K562 treated with DMSO at 1 percent for 4 hours (cell line): ENCODE results near the gene KRTAP10-8. TPM values are rescaled to one million over a fixed set of nuclear protein-coding genes. Genes with fewer than 3 reads are reported as not detected.

Source experiments
- total RNA-seq: library from RNA; unstranded; fragments of 300-600 nt; gene quantifications from 2 replicates; pipeline ENCODE4 v1.2.3, GENCODE V29; 2022; ENCODE audit not compliant: insufficient read depth

The KRTAP10-8 gene
- total RNA-seq, result not detected in 2 replicates

GRCh38 chr21:44612029-44612486 is at the start of gene KRTAP10-8:
TSS of gene KRTAP10-8 (plus strand) at chr21:44612079. CDS start at chr21:44612101, 22 bp downstream.

DNA sequence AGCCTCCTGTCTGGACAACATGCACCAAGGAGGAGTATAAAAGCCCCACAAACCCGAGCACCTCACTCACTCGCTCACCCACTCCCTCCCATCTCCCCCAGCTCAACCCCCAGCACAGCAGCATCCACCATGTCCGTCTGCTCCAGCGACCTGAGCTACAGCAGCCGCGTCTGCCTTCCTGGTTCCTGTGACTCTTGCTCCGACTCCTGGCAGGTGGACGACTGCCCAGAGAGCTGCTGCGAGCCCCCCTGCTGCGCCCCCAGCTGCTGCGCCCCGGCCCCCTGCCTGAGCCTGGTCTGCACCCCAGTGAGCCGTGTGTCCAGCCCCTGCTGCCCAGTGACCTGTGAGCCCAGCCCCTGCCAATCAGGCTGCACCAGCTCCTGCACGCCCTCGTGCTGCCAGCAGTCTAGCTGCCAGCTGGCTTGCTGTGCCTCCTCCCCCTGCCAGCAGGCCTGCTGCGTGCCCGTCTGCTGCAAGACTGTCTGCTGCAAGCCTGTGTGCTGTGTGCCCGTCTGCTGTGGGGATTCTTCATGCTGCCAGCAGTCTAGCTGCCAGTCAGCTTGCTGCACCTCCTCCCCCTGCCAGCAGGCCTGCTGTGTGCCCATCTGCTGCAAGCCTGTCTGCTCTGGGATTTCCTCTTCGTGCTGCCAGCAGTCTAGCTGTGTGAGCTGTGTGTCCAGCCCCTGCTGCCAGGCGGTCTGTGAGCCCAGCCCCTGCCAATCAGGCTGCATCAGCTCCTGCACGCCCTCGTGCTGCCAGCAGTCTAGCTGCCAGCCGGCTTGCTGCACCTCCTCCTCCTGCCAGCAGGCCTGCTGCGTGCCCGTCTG is 38.0 kb upstream of the KRTAP10-8 start, which contains the start of gene KRTAP10-4:
Gene KRTAP10-4 (plus strand): TSS at position 100 of the 827 bp plus-strand sequence. CDS start 30 bp downstream, at position 130.

DNA sequence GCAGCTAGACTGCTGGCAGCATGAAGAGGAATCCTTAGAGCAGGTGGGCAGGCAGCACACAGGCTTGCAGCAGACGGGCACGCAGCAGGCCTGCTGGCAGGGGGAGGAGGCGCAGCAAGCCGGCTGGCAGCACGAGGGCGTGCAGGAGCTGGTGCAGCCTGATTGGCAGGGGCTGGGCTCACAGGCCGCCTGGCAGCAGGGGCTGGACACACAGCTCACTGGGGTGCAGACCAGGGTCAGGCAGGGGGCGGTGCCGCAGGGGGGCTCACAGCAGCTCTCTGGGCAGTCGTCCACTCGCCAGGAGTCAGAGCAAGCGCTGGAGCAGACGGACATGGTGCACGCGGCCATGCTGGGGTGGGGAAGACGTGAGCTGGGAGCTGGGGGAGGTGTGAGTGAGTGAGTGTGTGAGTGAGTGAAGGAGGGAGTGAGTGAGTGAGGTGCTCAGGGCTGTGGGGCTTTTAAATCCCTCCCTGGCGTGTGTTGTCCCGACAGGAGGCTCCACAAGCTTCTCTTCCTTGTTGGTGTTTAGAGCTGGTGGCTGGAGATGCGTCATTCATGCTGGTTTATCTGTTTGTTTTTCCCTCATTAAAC is 31.6 kb upstream of the KRTAP10-8 start, which contains the start of gene KRTAP10-5:
Gene KRTAP10-5 (minus strand): TSS at position 374 of the 591 bp plus-strand sequence. CDS start 26 bp downstream, at position 348.

DNA sequence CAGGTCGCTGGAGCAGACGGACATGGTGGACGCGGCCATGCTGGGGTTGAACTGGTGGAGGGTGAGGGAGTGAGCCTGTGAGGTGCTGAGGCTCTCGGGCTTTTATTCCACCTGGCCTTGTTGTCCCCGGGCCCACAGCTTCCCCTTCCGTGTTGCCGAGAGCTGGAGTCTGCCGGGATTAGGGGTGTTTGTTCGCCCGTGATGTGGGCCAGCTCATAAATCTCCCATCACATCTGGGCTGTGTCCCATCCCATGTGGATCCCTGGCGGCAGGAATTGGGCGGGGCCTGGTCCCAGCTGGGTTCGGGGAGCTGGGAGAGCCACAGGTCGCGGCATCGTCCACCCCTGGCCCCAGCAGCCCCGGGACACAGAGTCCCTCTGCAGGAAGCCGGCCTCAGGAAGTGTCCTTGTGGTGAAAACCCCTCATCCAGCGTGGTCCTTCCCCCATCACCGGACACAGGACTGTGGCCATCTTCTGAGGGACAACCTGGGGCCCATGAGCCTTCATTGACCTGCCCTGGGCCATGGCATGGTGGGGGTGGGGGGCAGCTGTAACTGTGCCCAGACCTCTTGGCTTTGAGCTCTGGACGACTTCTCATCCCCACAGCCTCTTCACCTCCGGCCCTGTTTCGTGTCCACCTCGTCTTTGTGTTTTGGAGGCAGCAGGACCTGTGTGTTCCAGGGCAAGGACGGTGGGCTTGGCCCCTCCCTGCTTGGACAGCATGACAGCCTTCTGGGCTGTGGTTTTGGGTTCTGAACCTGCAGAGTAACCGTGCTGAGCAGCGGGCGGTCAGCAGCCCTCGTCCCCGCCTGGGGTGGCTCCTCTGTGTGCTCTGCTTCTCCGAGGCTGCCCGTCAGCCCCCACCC is 19.2 kb upstream of the KRTAP10-8 start, which contains the start of gene KRTAP10-6:
Gene KRTAP10-6 (minus strand): TSS at position 60 of the 866 bp plus-strand sequence. CDS start 21 bp downstream, at position 39.

GRCh38 chr21:44600118-44600978 is 11.5 kb upstream of the KRTAP10-8 start, which contains the start of gene KRTAP10-7:
TSS of gene KRTAP10-7 (plus strand) at chr21:44600597. CDS start at chr21:44600622, 25 bp downstream.

GRCh38 chr21:44626673-44627143 is 14.8 kb downstream of the KRTAP10-8 start, which contains the start of gene KRTAP10-9:
TSS of gene KRTAP10-9 (plus strand) at chr21:44627093. CDS start at chr21:44627172, 79 bp downstream.

DNA sequence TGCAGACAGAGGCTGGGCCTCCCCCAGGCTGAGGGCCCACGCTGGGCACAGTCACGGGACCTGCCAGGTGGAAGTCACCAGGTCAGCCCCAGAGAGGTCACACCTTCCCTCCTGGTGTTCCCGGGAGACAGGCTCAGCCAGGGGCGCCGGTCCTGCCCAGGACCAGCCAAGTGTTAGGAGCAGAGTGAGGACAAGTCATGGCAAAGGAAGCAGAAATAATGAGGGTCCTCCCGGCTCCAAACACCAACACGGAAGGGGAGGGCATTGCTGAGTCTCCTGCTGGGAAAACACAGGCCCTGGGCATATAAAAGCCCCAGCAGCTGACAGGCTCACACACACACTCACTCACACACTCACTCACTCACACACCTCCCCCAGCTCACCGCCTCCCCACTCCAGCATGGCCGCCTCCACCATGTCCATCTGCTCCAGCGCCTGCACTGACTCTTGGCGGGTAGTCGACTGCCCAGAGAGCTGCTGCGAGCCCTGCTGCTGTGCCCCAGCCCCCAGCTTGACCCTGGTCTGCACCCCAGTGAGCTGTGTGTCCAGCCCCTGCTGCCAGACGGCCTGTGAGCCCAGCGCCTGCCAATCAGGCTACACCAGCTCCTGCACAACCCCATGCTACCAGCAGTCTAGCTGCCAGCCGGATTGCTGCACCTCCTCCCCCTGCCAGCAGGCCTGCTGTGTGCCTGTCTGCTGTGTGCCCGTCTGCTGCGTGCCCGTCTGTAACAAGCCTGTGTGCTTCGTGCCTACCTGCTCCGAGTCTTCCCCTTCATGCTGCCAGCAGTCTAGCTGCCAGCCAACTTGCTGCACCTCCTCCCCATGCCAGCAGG is 25.4 kb downstream of the KRTAP10-8 start, which contains the start of gene KRTAP10-10:
Gene KRTAP10-10 (plus strand): TSS at position 339 of the 833 bp plus-strand sequence. CDS start 62 bp downstream, at position 401.

DNA sequence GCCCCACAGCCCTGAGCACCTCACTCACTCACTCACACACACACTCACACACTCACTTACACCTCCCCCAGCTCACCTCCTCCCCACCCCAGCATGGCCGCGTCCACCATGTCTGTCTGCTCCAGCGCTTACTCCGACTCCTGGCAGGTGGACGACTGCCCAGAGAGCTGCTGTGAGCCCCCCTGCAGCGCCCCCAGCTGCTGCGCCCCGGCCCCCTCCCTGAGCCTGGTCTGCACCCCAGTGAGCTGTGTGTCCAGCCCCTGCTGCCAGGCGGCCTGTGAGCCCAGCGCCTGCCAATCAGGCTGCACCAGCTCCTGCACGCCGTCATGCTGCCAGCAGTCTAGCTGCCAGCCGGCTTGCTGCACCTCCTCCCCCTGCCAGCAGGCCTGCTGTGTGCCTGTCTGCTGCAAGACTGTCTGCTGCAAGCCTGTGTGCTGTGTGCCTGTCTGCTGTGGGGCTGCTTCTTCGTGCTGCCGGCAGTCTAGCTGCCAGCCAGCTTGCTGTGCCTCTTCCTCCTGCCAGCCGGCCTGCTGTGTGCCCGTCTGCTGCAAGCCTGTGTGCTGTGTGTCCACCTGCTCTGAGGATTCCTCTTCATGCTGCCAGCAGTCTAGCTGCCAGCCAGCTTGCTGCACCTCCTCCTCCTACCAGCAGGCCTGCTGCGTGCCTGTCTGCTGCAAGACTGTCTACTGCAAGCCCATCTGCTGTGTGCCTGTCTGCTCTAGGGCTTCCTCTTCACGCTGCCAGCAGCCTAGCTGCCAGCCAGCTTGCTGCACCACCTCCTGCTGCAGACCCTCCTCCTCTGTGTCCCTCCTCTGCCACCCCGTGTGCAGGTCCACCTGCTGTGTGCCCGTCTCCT is 34.7 kb downstream of the KRTAP10-8 start, which contains the start of gene KRTAP10-11:
Gene KRTAP10-11 (plus strand): TSS at position 49 of the 856 bp plus-strand sequence. CDS start 45 bp downstream, at position 94.

DNA sequence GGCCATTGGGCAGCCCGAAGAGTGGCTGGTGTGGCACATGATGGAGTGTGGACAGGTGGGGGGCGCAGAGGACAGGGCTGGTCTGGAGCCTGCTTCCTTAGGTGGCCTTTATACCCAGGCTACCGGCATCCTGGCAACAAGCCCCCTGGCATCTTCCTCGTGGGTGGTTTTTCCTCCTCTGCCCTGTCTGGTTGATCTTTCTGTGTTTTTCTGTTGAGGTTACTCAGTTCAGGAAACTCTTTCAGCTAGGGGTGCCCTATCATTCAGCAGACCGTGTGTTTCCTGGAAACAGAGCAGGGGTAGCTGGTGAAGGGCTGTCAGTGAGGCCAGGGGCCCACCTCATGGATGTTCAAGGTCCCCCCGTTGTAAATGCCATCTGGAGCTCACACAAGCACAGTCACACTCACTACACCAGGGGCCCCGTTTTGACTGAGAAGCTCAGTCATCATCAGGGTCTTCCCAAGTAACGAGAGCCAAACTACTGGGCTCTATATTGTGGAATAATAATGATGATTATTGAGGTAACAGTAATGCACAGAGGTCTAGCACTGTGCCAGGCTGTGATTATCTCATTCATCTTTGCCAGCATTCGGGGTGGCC is 42.8 kb downstream of the KRTAP10-8 start, which contains the start of gene KRTAP12-4:
Gene KRTAP12-4 (minus strand): TSS at position 84 of the 600 bp plus-strand sequence. CDS start 45 bp downstream, at position 39.

GRCh38 chr21:44657635-44658540 is 46.0 kb downstream of the KRTAP10-8 start, which contains the start of gene KRTAP12-3:
TSS of gene KRTAP12-3 (plus strand) at chr21:44657932. CDS start at chr21:44657980, 48 bp downstream.

Other genes with a start within 250 kb of the KRTAP10-8 start
- gene LRRC3, start 156.6 kb upstream of the KRTAP10-8 start, total RNA-seq, result not detected in 2 replicates
- gene KRTAP10-1, start 71.9 kb upstream of the KRTAP10-8 start, total RNA-seq, result not detected in 2 replicates
- not detected in 2 replicates for gene KRTAP10-2, start 60.6 kb upstream of the KRTAP10-8 start, total RNA-seq
- not detected in 2 replicates for gene KRTAP10-3, start 53.3 kb upstream of the KRTAP10-8 start, total RNA-seq
- not detected in 2 replicates for gene KRTAP10-4, start 38.4 kb upstream of the KRTAP10-8 start, total RNA-seq
- not detected in 2 replicates for gene KRTAP10-5, start 31.5 kb upstream of the KRTAP10-8 start, total RNA-seq
- gene KRTAP10-6, start 19.6 kb upstream of the KRTAP10-8 start, total RNA-seq, result not detected in 2 replicates
- not detected in 2 replicates for gene KRTAP10-7, start 11.5 kb upstream of the KRTAP10-8 start, total RNA-seq
- not detected in 2 replicates for gene KRTAP10-9, start 15.0 kb downstream of the KRTAP10-8 start, total RNA-seq
- gene KRTAP10-10, start 25.3 kb downstream of the KRTAP10-8 start, total RNA-seq, result not detected in 2 replicates
- gene KRTAP10-11, start 34.3 kb downstream of the KRTAP10-8 start, total RNA-seq, result not detected in 2 replicates
- not detected in 2 replicates for gene KRTAP12-4, start 42.6 kb downstream of the KRTAP10-8 start, total RNA-seq
- not detected in 2 replicates for gene KRTAP12-3, start 45.9 kb downstream of the KRTAP10-8 start, total RNA-seq
- gene KRTAP12-2, start 54.8 kb downstream of the KRTAP10-8 start, total RNA-seq, result not detected in 2 replicates
- not detected in 2 replicates for gene KRTAP12-1, start 70.1 kb downstream of the KRTAP10-8 start, total RNA-seq
- not detected in 2 replicates for gene KRTAP10-12, start 85.1 kb downstream of the KRTAP10-8 start, total RNA-seq
- not detected in 2 replicates for gene TSPEAR, start 99.5 kb downstream of the KRTAP10-8 start, total RNA-seq
- 47.5 and 77.0 TPM in 2 replicates for gene UBE2G2, start 189.7 kb downstream of the KRTAP10-8 start, total RNA-seq
- gene SUMO3, start 206.0 kb downstream of the KRTAP10-8 start, total RNA-seq, result 106 and 115 TPM in 2 replicates